ENCODE data around the gene ACOT7.

- TF ChIP-seq, protein P1, sequence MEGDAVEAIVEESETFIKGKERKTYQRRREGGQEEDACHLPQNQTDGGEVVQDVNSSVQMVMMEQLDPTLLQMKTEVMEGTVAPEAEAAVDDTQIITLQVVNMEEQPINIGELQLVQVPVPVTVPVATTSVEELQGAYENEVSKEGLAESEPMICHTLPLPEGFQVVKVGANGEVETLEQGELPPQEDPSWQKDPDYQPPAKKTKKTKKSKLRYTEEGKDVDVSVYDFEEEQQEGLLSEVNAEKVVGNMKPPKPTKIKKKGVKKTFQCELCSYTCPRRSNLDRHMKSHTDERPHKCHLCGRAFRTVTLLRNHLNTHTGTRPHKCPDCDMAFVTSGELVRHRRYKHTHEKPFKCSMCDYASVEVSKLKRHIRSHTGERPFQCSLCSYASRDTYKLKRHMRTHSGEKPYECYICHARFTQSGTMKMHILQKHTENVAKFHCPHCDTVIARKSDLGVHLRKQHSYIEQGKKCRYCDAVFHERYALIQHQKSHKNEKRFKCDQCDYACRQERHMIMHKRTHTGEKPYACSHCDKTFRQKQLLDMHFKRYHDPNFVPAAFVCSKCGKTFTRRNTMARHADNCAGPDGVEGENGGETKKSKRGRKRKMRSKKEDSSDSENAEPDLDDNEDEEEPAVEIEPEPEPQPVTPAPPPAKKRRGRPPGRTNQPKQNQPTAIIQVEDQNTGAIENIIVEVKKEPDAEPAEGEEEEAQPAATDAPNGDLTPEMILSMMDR (IDR thresholded peaks at IDR 0.05): no peak
- TF ChIP-seq POLR2A (IDR thresholded peaks at IDR 0.05): no peak
These were observed 132.0 kb downstream of the ACOT7 start for GRCh38 chr1:6261615-6261995.
